ENCODE results near the gene CCDC112. TPM values are rescaled to one million over a fixed set of nuclear protein-coding genes. Genes with fewer than 3 reads are reported as not detected.

The CCDC112 gene
- total and polyA plus RNA-seq, 7 donors = 0.85 to 2.2 (median 2.0) TPM

GRCh38 chr5:115341745-115342144 is 45.3 kb upstream of the CCDC112 start:
- Histone ChIP-seq H3K27ac (no peak overlapping the region), H3K36me3 (ENCODE audit: insufficient read depth in 1 of 2, low read depth in 1 of 2) (no peaks in the 10 kb centered on the region), H3K4me3 (no peak overlapping the region), H3K9me3 (no peaks in the 10 kb centered on the region), H3K27me3 (ENCODE audit: insufficient read depth in 3 of 3, low read length in 2 of 3) (no peaks in the 10 kb centered on the region), H3K4me1 (peaks cover 7% of the 10 kb centered on the region)
- intact Hi-C loops (cut with DNase I) = no loop called here
- TF ChIP-seq CTCF (IDR thresholded peaks at IDR 0.05) = no peak
- 79 to 88% (median 84%) methylated on average over 2 of the region's 2 CpGs for WGBS, 3 donors
- ATAC-seq (no peak), DNase-seq (no peak)

- no peaks in the 10 kb centered on the region for H3K27me3 ChIP-seq (ENCODE audit: insufficient read depth in 3 of 3, low read length in 2 of 3)
- H3K4me1 ChIP-seq = peaks cover 12% of the 10 kb centered on the region
- TF ChIP-seq CTCF (IDR thresholded peaks at IDR 0.05) = no peak
- H3K27ac ChIP-seq = no peak overlapping the region
- intact Hi-C loops (cut with DNase I) = no loop called here
- H3K36me3 ChIP-seq (ENCODE audit: insufficient read depth in 1 of 2, low read depth in 1 of 2) = no peaks in the 10 kb centered on the region
- 82 to 93% (median 85%) methylated on average over 3 of the region's 3 CpGs for WGBS, 3 donors
- H3K4me3 ChIP-seq = no peak overlapping the region
- no peaks in the 10 kb centered on the region for H3K9me3 ChIP-seq
- no peak for DNase-seq
- no peak for ATAC-seq
These were observed 42.4 kb upstream of the CCDC112 start for GRCh38 chr5:115338851-115339250.

- Histone ChIP-seq H3K27me3 (ENCODE audit: insufficient read depth in 3 of 3, low read length in 2 of 3) (no peaks in the 10 kb centered on the region), H3K4me1 (peaks cover 12% of the 10 kb centered on the region), H3K9me3 (no peaks in the 10 kb centered on the region), H3K27ac (no peak overlapping the region), H3K36me3 (ENCODE audit: insufficient read depth in 1 of 2, low read depth in 1 of 2) (no peaks in the 10 kb centered on the region), H3K4me3 (no peak overlapping the region)
- peak in 1 of 4 donors; percentile 22 for ATAC-seq
- 97 to 100% (median 100%) methylated on average over 1 of the region's 1 CpG for WGBS, 3 donors
- no peak for TF ChIP-seq CTCF (IDR thresholded peaks at IDR 0.05)
- intact Hi-C loops (cut with DNase I) = no loop called here
- DNase-seq = no peak
These were observed 41.4 kb upstream of the CCDC112 start for GRCh38 chr5:115337882-115338281.

GRCh38 chr5:115336964-115337363 is 40.5 kb upstream of the CCDC112 start:
- ATAC-seq = peak in 3 of 4 donors; percentile 46 to 78 (median 68)
- WGBS, 3 donors = 98 to 100% (median 100%) methylated on average over 1 of the region's 1 CpG
- H3K9me3 ChIP-seq = no peaks in the 10 kb centered on the region
- TF ChIP-seq CTCF (IDR thresholded peaks at IDR 0.05) = no peak
- H3K4me1 ChIP-seq = peaks cover 12% of the 10 kb centered on the region
- H3K36me3 ChIP-seq (ENCODE audit: insufficient read depth in 1 of 2, low read depth in 1 of 2) = no peaks in the 10 kb centered on the region
- no peaks in the 10 kb centered on the region for H3K27me3 ChIP-seq (ENCODE audit: insufficient read depth in 3 of 3, low read length in 2 of 3)
- no peak overlapping the region for H3K4me3 ChIP-seq
- no peak overlapping the region for H3K27ac ChIP-seq
- intact Hi-C loops (cut with DNase I) = no loop called here
- no peak for DNase-seq

- H3K9me3 ChIP-seq = no peaks in the 10 kb centered on the region
- ATAC-seq (no peak), DNase-seq (no peak)
- peaks cover 12% of the 10 kb centered on the region for H3K4me1 ChIP-seq
- 28 to 36% (median 30%) methylated on average over 1 of the region's 1 CpG for WGBS, 3 donors
- no peak overlapping the region for H3K4me3 ChIP-seq
- H3K36me3 ChIP-seq (ENCODE audit: insufficient read depth in 1 of 2, low read depth in 1 of 2) = no peaks in the 10 kb centered on the region
- H3K27me3 ChIP-seq (ENCODE audit: insufficient read depth in 3 of 3, low read length in 2 of 3) = no peaks in the 10 kb centered on the region
- intact Hi-C loops (cut with DNase I) = no loop called here
- TF ChIP-seq CTCF (IDR thresholded peaks at IDR 0.05) = no peak
- H3K27ac ChIP-seq = no peak overlapping the region
These were observed 39.8 kb upstream of the CCDC112 start for GRCh38 chr5:115336201-115336720.

Data from psoas muscle (tissue), 8 donors.